GM18951 (cell line): Measurements from ENCODE around the gene SLC49A3.
"Not testable (repeated sequence)": the region's sequence is repeated elsewhere in the genome, so short reads cannot be mapped to it uniquely, and the experiment has no call there.

Experiments used
- POLR2A ChIP-seq: IDR thresholded peaks from 4 replicates; pipeline ENCODE4 v1.6.1; 2011; ENCODE audit warnings: mild to moderate bottlenecking; ENCODE audit not compliant: insufficient read length, insufficient read depth; ENCODE audit errors: extremely low read depth
- in situ Hi-C: fragments of 300-500 bp; cut with MboI; formaldehyde crosslinking; loops from one replicate; pipeline ENCODE4 v1.12.0; 2022; ENCODE audit warnings: low sequenced_read_pairs, mixed read lengths, inconsistent platforms; ENCODE audit not compliant: unreplicated experiment

Gene SLC49A3

DNA sequence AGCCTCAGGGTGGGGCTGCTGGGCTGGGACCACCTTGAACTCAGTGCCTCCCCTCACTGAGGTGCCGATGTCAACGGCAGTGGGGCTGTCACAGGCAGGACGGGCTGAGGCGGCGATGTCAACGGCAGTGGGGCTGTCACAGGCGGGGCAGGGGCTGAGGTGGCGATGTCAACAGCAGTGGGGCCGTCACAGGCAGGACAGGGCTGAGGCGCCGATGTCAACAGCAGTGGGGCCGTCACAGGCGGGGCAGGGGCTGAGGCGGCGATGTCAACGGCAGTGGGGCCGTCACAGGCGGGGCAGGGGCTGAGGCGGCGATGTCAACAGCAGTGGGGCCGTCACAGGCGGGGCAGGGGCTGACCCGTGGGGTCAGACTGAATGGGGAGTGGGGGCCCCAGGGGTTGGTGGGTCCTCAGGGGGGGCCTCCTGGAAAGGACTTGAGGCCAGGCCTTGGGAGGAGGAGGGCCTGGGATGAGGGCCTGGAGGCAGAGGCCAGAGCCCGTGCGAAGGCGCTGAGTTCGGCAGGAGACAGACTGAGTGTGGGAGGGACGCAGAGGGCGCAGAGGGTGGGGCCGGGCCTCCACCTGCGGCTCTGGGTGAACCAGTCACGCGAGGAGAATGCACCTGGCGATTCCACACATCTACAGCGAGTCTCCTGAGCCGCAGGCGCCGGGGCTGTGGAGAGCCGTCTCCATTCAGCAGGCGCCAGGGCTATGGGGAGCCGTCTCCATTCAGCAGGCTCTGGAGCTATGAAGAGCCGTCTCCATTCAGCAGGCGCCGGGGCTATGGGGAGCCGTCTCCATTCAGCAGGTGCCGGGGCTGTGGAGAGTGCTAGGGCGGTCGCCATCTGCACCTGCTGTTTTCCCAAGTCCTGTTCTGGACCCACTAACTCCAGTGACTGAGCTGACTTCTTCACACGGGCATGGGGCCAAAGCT, 37.7 kb downstream of the SLC49A3 start:
- TF ChIP-seq POLR2A: no peak
- in situ Hi-C loops: no loop called here

GRCh38 chr4:650461-650860, 38.5 kb downstream of the SLC49A3 start:
- TF ChIP-seq POLR2A: no peak
- in situ Hi-C loops: no loop called here

- no peak for TF ChIP-seq POLR2A
- in situ Hi-C loops: no loop called here
These were observed 39.1 kb downstream of the SLC49A3 start for GRCh38 chr4:649751-650310.

GRCh38 chr4:649293-649625, 39.7 kb downstream of the SLC49A3 start:
- in situ Hi-C loops: no loop called here
- no peak for TF ChIP-seq POLR2A

DNA sequence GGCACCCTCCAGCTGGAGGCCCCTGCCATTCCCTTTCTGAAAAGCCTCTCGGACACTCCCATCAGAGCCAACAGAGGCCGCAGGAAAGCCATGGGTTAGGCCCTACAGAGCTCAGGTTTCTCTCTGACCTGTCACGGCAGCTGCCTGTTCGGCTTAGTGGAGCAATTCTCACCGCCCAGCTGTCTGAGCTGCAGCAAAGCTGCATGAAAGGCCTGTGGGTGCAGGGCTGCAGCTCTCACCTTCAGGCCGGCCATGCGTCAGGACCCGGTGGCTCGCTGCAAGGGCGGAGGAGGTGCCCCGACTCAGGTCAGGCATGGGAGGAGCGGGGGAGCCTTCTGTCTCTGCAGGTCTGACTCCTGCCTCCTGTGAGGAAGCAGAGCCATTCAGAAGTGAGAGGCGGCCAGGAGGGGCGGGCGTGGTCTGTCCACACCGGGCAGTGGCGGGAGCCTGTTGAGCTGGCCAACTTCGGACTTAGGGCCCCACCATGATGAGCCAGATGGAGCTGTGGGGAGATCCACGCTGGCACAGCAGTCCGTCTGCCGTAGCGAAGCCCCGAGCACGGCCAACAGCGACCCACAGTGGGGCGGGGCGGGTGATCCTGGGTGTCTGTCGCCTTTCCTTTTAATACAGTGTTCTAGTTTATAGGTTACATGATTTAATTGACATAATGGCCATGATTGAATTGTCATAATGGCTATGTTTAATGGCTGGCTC, 40.2 kb downstream of the SLC49A3 start:
- in situ Hi-C loops: no loop called here
- TF ChIP-seq POLR2A: no peak

GRCh38 chr4:647481-647880, 41.5 kb downstream of the SLC49A3 start:
- TF ChIP-seq POLR2A: no peak
- in situ Hi-C loops: no loop called here

- in situ Hi-C loops: no loop called here
- TF ChIP-seq POLR2A: no peak
These were observed 42.5 kb downstream of the SLC49A3 start for GRCh38 chr4:646460-646859.

- in situ Hi-C loops: not testable (repeated sequence)
These were observed 46.6 kb downstream of the SLC49A3 start for GRCh38 chr4:642366-642765.

- in situ Hi-C loops: no loop called here
- TF ChIP-seq POLR2A: no peak
These were observed 51.2 kb downstream of the SLC49A3 start for GRCh38 chr4:637536-638280.

DNA sequence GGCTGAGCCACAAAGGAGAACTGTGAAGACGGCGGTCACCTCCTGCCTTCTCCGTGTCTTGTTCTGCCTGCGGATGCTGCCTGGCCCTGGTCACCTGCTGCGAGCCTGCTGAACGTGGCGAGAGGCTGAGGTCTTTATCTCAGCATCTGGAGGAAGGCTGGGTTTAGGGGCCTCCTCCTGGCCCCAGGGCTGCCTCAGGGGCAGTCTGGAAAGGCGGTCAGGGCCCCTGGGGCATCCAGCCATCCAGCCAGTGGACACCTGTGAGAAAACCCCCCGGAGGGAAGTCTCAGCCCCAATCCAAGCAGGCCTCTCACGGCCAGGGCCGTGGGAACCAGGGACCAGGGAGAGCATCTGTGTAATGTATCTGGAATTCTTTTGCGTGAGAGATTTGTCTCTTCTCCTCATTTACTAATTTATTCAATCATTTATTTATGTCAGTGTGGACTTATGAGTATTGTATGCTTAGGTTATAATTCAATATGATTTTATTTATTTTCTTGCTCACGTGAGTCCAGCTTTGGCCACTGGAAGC, 52.3 kb downstream of the SLC49A3 start:
- no peak for TF ChIP-seq POLR2A
- in situ Hi-C loops: no loop called here

- no peak for TF ChIP-seq POLR2A
These were observed 52.9 kb downstream of the SLC49A3 start for GRCh38 chr4:635851-636627.

GRCh38 chr4:635066-635835, 53.7 kb downstream of the SLC49A3 start:
- in situ Hi-C loops: not testable (repeated sequence)

More at GRCh38 chr4:635851-636627, 52.9 kb downstream of the SLC49A3 start:
- in situ Hi-C loops: no loop called here
